WTC11 (cell line): Measurements from ENCODE around the gene MAST1. TPM values are rescaled to one million over a fixed set of nuclear protein-coding genes. Genes with fewer than 3 reads are reported as not detected.

ENCODE experiments used
- ATAC-seq: fragments of 200-7000 bp; cut with Tn5 transposase; 2 replicates; pipeline ENCODE4 v1.10.0; 2021; ENCODE audit warnings: mild to moderate bottlenecking, moderate library complexity
- CTCF ChIA-PET: fragments of 300-600 bp; sonication (Branson Sonifier 250); formaldehyde crosslinking; loops from one replicate; lab custom pipeline; 2021; ENCODE audit warnings: antibody characterized with exemption; lab: Charles Lee
- POLR2A ChIA-PET: fragments of 350-600 bp; sonication (Branson Sonifier 250); formaldehyde crosslinking; loops from one replicate; lab custom pipeline; 2021; ENCODE audit warnings: antibody characterized with exemption; lab: Charles Lee
- DNase-seq: peaks from one replicate; pipeline ENCODE4 v3.0.0; 2021; ENCODE audit warnings: low spot score
- H3K27ac Mint-ChIP-seq: 2 replicates; pipeline ENCODE4 v1.8.0; 2021; ENCODE audit warnings: mixed read lengths
- H3K27me3 Mint-ChIP-seq: 2 replicates; pipeline ENCODE4 v1.8.0; 2021; ENCODE audit warnings: low read depth, mild to moderate bottlenecking, moderate library complexity, mixed read lengths
- H3K36me3 Mint-ChIP-seq: 2 replicates; pipeline ENCODE4 v1.8.0; 2021; ENCODE audit warnings: mixed read lengths
- H3K4me1 Mint-ChIP-seq: 2 replicates; pipeline ENCODE4 v1.8.0; 2022; ENCODE audit warnings: mixed read lengths
- H3K4me3 Mint-ChIP-seq: 2 replicates; pipeline ENCODE4 v1.8.0; 2021; ENCODE audit warnings: mild to moderate bottlenecking, moderate library complexity, mixed read lengths
- H3K9me3 Mint-ChIP-seq: 2 replicates; pipeline ENCODE4 v1.8.0; 2021; ENCODE audit warnings: mixed read lengths
- AFF4 ChIP-seq: sonication (generic); formaldehyde crosslinking; IDR thresholded peaks from 2 replicates; pipeline ENCODE4 v1.8.1; 2023; ENCODE audit warnings: mild to moderate bottlenecking, missing genetic modification reagents, borderline replicate concordance
- ARID4B ChIP-seq: sonication (generic); formaldehyde crosslinking; IDR thresholded peaks from 2 replicates; pipeline ENCODE4 v1.8.0; 2023; ENCODE audit warnings: missing genetic modification reagents, mild to moderate bottlenecking, borderline replicate concordance
- ATF3 ChIP-seq: sonication (generic); formaldehyde crosslinking; conservative IDR thresholded peaks from 2 replicates; pipeline ENCODE4 v1.8.1; 2022; ENCODE audit warnings: mild to moderate bottlenecking, missing genetic modification reagents
- ATF6 ChIP-seq: sonication (generic); formaldehyde crosslinking; IDR thresholded peaks from 2 replicates; pipeline ENCODE4 v1.8.1; 2023; ENCODE audit warnings: mild to moderate bottlenecking, missing genetic modification reagents
- EMX1 ChIP-seq: fragments of 250-450 bp; sonication (Bioruptor Pico); IDR thresholded peaks from 2 replicates; pipeline ENCODE4 v1.8.0; 2021; ENCODE audit warnings: mild to moderate bottlenecking
- FOXP1 ChIP-seq: sonication (generic); formaldehyde crosslinking; IDR thresholded peaks from 2 replicates; pipeline ENCODE4 v1.8.0; 2022; ENCODE audit warnings: missing genetic modification reagents, mild to moderate bottlenecking, moderate library complexity, borderline replicate concordance
- IRF1 ChIP-seq: sonication (generic); formaldehyde crosslinking; IDR thresholded peaks from 2 replicates; pipeline ENCODE4 v1.8.0; 2023; ENCODE audit warnings: missing genetic modification reagents
- NFATC4 ChIP-seq: fragments of 250-450 bp; sonication (Bioruptor Pico); IDR thresholded peaks from 2 replicates; pipeline ENCODE4 v1.9.0; 2021; ENCODE audit warnings: mild to moderate bottlenecking
- NFYB ChIP-seq: sonication (generic); formaldehyde crosslinking; conservative IDR thresholded peaks from 2 replicates; pipeline ENCODE4 v1.8.0; 2022; ENCODE audit warnings: low read depth, missing genetic modification reagents
- PRDM15 ChIP-seq: sonication (generic); formaldehyde crosslinking; IDR thresholded peaks from 2 replicates; pipeline ENCODE4 v1.8.0; 2022; ENCODE audit warnings: missing genetic modification reagents
- SOX15 ChIP-seq: fragments of 250-450 bp; sonication (Bioruptor Pico); IDR thresholded peaks from 2 replicates; pipeline ENCODE4 v1.9.0; 2021; ENCODE audit warnings: mild to moderate bottlenecking
- TEAD4 ChIP-seq: sonication (generic); formaldehyde crosslinking; IDR thresholded peaks from 2 replicates; pipeline ENCODE4 v1.8.0; 2022; ENCODE audit warnings: mild to moderate bottlenecking, missing genetic modification reagents
- ZBTB43 ChIP-seq: sonication (generic); formaldehyde crosslinking; IDR thresholded peaks from 2 replicates; pipeline ENCODE4 v1.8.1; 2023; ENCODE audit warnings: mild to moderate bottlenecking, missing genetic modification reagents
- ZNF317 ChIP-seq: sonication (generic); formaldehyde crosslinking; IDR thresholded peaks from 2 replicates; pipeline ENCODE4 v1.8.1; 2023; ENCODE audit warnings: low read depth, mild to moderate bottlenecking, moderate library complexity, missing genetic modification reagents, borderline replicate concordance
- ZNF416 ChIP-seq: fragments of 250-450 bp; sonication (Bioruptor Pico); IDR thresholded peaks from 2 replicates; pipeline ENCODE4 v1.9.0; 2021; ENCODE audit warnings: mild to moderate bottlenecking, inconsistent platforms
- ZNF671 ChIP-seq: fragments of 250-450 bp; sonication (Bioruptor Pico); IDR thresholded peaks from 2 replicates; pipeline ENCODE4 v1.8.0; 2021; ENCODE audit warnings: mild to moderate bottlenecking
- ZSCAN18 ChIP-seq: fragments of 250-450 bp; sonication (Bioruptor Pico); IDR thresholded peaks from 2 replicates; pipeline ENCODE4 v2.1.2; 2022; ENCODE audit warnings: mild to moderate bottlenecking, moderate library complexity
- total RNA-seq: library from RNA; stranded (reverse); gene quantifications from 3 replicates; pipeline ENCODE4 v1.2.3, GENCODE V29; 2021

Gene MAST1
- total RNA-seq, 1 experiment from 2014 or later = 24.3 TPM

- peak within 1 kb of the TSS; percentile 99 for H3K4me3 Mint-ChIP-seq
- peaks cover 22% of the 10 kb centered on the region for H3K4me1 Mint-ChIP-seq
- ATAC-seq (peak; percentile 96), DNase-seq (peak; percentile 98)
- peaks cover 20% of the 10 kb centered on the region for H3K27me3 Mint-ChIP-seq
- peaks cover 20% of the 10 kb centered on the region for H3K36me3 Mint-ChIP-seq
- CTCF ChIA-PET = interaction anchor here (0.6 to 3.4 kb wide), 18 partner anchors 9 to 210 kb away, joined by 3 to 33 read pairs (median 4); partner anchors contain the start of gene RAD23A
- H3K27ac Mint-ChIP-seq = peak within 1 kb of the TSS; percentile 96
- no peaks in the 10 kb centered on the region for H3K9me3 Mint-ChIP-seq
- POLR2A ChIA-PET = interaction anchor here (0.6 to 2.4 kb wide), 25 partner anchors 8 to 1657 kb away, joined by 3 to 27 read pairs (median 3); partner anchors contain the start of genes CALR, DNASE2, FARSA and GET3
- TF ChIP-seq EMX1 (no peak), TEAD4 (CRISPR knock-in tag) (0 out of 2 replicates have a peak, but pooled peaks have one; percentile 46), IRF1 (no peak; the same call in 1 of the 2 replicates), ZNF671 (no peak), ZNF317 (CRISPR knock-in tag) (no peak), AFF4 (no peak), PRDM15 (CRISPR knock-in tag) (no peak), ATF6 (CRISPR knock-in tag) (no peak), ZSCAN18 (CRISPR knock-in tag) (no peak), SOX15 (CRISPR knock-in tag) (no peak), ZNF416 (CRISPR knock-in tag) (no peak), NFATC4 (CRISPR knock-in tag) (no peak), ZBTB43 (CRISPR knock-in tag) (no peak), ARID4B (CRISPR knock-in tag) (peak; percentile 91), FOXP1 (CRISPR knock-in tag) (no peak), NFYB (CRISPR knock-in tag) (peak; percentile 71), ATF3 (CRISPR knock-in tag) (no peak)
Measured at GRCh38 chr19:12890787-12891552, 52.7 kb downstream of the MAST1 start, which contains the start of gene GCDH. TSS of gene GCDH (plus strand) at chr19:12891160. CDS start at chr19:12891305, 145 bp downstream.
